Fibroblast of lung (primary cell): ENCODE measurements around the gene PDGFC.

Source experiments
- CTCF ChIP-seq, 2 donors: IDR thresholded peaks in 1 of 2; conservative IDR thresholded peaks in 1 of 2; 1 replicate in 1 of 2; 2 replicates in 1 of 2; pipeline ENCODE4 v1.5.1; 2011 to 2012; ENCODE audit warnings: low read length in 2 of 2, control low read depth in 1 of 2, inconsistent platforms in 1 of 2, low read depth in 1 of 2, mild to moderate bottlenecking in 1 of 2
- EZH2 ChIP-seq: IDR thresholded peaks from 2 replicates; pipeline ENCODE4 v1.5.1; 2012; ENCODE audit warnings: low read length, control low read depth, mild to moderate bottlenecking; ENCODE audit errors: missing control alignments

- TF ChIP-seq CTCF (conservative IDR thresholded peaks at IDR 0.05 in 1 of 2, IDR thresholded peaks at IDR 0.05 in 1 of 2; ENCODE audit: low read depth in 1 of 2, low read length in 2 of 2) (no peak), EZH2 (no peak)
These were observed 31.8 kb downstream of the PDGFC start for GRCh38 chr4:156939801-156940200.
